Panc1 (cell line): ENCODE results near the gene ANKRD53. TPM values are rescaled to one million over a fixed set of nuclear protein-coding genes. Genes with fewer than 3 reads are reported as not detected.

ENCODE experiments used
- ATAC-seq: fragments of 200-7000 bp; cut with Tn5 transposase; 2 replicates; pipeline ENCODE4 v1.9.1; 2020; ENCODE audit warnings: mild to moderate bottlenecking, moderate library complexity
- BruUV-seq: library from RNA; stranded (reverse); fragments of 400-500 nt; replicated peaks from 2 replicates; lab custom pipeline; 2021; lab: Mats Ljungman, UMichigan
- CTCF ChIA-PET: fragments of 300-600 bp; sonication (Branson Sonifier 250); formaldehyde crosslinking; loops from one replicate; lab custom pipeline; 2022; ENCODE audit warnings: antibody characterized with exemption; lab: Charles Lee
- POLR2A ChIA-PET: fragments of 300-600 bp; sonication (Branson Sonifier 250); formaldehyde crosslinking; loops from one replicate; lab custom pipeline; 2022; ENCODE audit warnings: antibody characterized with exemption; lab: Charles Lee
- DNase-seq: peaks from one replicate; pipeline ENCODE4 v3.0.0-alpha.2; 2010; ENCODE audit warnings: low read depth, low spot score
- H3K27ac ChIP-seq: 2 replicates; pipeline ENCODE4 v1.5.1; 2011; ENCODE audit warnings: mild to moderate bottlenecking, low read length, inconsistent platforms
- H3K27me3 ChIP-seq: fragments of 200-500 bp; sonication (Bioruptor generic); 2 replicates; pipeline ENCODE4 v1.6.0; 2014; ENCODE audit warnings: low read length, inconsistent platforms; ENCODE audit not compliant: control insufficient read depth, insufficient read depth
- H3K36me3 ChIP-seq: fragments of 200-500 bp; sonication (Bioruptor generic); 2 replicates; pipeline ENCODE4 v1.5.1; 2014; ENCODE audit warnings: inconsistent platforms, mild to moderate bottlenecking, low read length, moderate library complexity; ENCODE audit not compliant: control insufficient read depth, insufficient read depth
- H3K4me1 ChIP-seq: 2 replicates; pipeline ENCODE4 v1.5.1; 2011; ENCODE audit warnings: inconsistent platforms, mild to moderate bottlenecking, low read length, moderate library complexity; ENCODE audit not compliant: control insufficient read depth, insufficient read depth
- H3K4me3 ChIP-seq, 2 experiments: 2 replicates each; pipeline ENCODE4 v1.5.1; 2011 to 2012; ENCODE audit warnings: low read depth in 2 of 2, low read length in 2 of 2, mild to moderate bottlenecking in 2 of 2, inconsistent platforms in 1 of 2, moderate library complexity in 1 of 2
- H3K9me3 ChIP-seq: fragments of 200-500 bp; sonication (Bioruptor generic); 2 replicates; pipeline ENCODE4 v1.5.1; 2014; ENCODE audit warnings: low read depth, mild to moderate bottlenecking, inconsistent platforms, low read length, moderate library complexity; ENCODE audit not compliant: control insufficient read depth, insufficient read depth
- POLR2AphosphoS5 ChIP-seq: IDR thresholded peaks from 2 replicates; pipeline ENCODE4 v1.6.1; 2012; ENCODE audit warnings: mild to moderate bottlenecking, low read depth, low read length, moderate library complexity
- SIN3A ChIP-seq: IDR thresholded peaks from 2 replicates; pipeline ENCODE4 v1.6.1; 2012; ENCODE audit warnings: low read depth, mild to moderate bottlenecking, low read length, moderate library complexity, borderline replicate concordance; ENCODE audit not compliant: insufficient read depth
- TCF7L2 ChIP-seq: IDR thresholded peaks from 2 replicates; pipeline ENCODE4 v1.6.1; 2011; ENCODE audit warnings: mild to moderate bottlenecking, low read depth, low read length, inconsistent platforms
- in situ Hi-C: cut with HindIII; loops from 2 replicates; pipeline ENCODE4 v1.10.0; 2016; ENCODE audit warnings: low sequenced_read_pairs, low pct_unique_long_range_greater_than_20kb
- intact Hi-C: fragments of 100-400 bp; cut with micrococcal nuclease; formaldehyde crosslinking; loops from one replicate; pipeline ENCODE4 v1.10.0; 2022; ENCODE audit not compliant: unreplicated experiment
- total RNA-seq: library from RNA; stranded (reverse); gene quantifications from one replicate; pipeline ENCODE4 v1.2.1, GENCODE V29; 2021; ENCODE audit not compliant: unreplicated experiment
- TF ChIP-seq, protein P1 (sequence below): fragments of 450-650 bp; IDR thresholded peaks from 2 replicates; pipeline ENCODE4 v1.5.1; 2017; ENCODE audit warnings: mild to moderate bottlenecking
- TF ChIP-seq, protein P2 (sequence below), 2 experiments: IDR thresholded peaks; 2 replicates each; pipeline ENCODE4 v1.6.1; 2011 to 2012; ENCODE audit warnings: low read depth in 2 of 2, control low read depth in 1 of 2, low read length in 1 of 2, mild to moderate bottlenecking in 1 of 2, moderate library complexity in 1 of 2; ENCODE audit not compliant: insufficient read depth in 1 of 2

ANKRD53 gene
- total RNA-seq, 1 experiment from 2014 or later = not detected

DNA sequence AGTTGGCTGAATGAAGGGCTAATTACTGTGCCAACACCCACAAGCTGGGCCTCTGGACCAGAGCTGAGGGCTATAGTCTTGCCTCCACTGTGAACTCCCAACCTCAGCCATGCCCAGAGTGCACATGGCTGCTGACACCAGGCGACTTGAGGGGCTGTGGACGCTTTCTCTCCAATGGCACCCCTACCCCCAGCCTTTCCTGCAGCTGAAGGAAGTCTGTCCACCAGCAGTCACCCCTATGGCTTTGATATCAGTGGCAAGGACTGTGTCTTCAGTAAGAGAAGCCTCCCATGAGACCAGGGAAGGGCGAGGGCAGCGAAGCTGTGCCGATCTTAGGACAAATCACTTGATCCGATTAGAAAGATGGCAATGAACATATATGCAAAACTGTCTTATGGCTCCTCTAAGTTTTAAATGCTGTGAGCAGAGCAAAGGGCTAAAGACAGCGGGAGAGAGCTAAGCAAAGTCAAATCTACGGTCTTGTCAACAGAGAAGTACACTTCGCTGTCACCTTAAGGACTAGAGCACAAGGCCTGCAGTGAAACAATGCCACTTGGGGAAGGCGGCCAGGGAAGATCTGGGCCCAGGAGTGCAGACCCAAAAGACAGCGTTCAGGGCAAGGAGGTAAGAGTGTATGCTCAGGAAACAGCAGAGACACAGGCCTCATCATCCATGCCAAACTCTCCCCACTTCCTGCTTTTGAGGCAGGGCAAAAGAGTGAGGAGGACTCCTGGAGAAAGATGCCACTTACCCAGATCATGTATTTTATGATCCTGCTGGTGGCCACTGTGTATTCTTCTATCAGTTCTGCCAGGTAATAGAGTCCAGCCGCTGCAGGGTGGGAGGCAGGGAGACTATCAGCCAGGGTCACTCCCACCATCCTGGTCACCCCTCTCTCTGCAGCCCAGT, 14.8 kb downstream of the ANKRD53 start:
- ATAC-seq (no peak), DNase-seq (no peak)
- TF ChIP-seq SIN3A = no peak
- ChIA-PET POLR2A (no interaction called here), CTCF (no interaction called here)
- H3K4me3 ChIP-seq = peak overlapping the region; percentile 84 to 88
- intact Hi-C loops = no loop called here
- peaks cover 7% of the 10 kb centered on the region for H3K4me1 ChIP-seq
- in situ Hi-C loops = no loop called here
- TSS peak; percentile 74 for BruUV-seq
- H3K27me3 ChIP-seq = no peaks in the 10 kb centered on the region
- H3K36me3 ChIP-seq = peaks cover 2% of the 10 kb centered on the region; the same call in 1 of the 2 replicates
- H3K9me3 ChIP-seq = no peaks in the 10 kb centered on the region
- peak overlapping the region; percentile 81 for H3K27ac ChIP-seq

DNA sequence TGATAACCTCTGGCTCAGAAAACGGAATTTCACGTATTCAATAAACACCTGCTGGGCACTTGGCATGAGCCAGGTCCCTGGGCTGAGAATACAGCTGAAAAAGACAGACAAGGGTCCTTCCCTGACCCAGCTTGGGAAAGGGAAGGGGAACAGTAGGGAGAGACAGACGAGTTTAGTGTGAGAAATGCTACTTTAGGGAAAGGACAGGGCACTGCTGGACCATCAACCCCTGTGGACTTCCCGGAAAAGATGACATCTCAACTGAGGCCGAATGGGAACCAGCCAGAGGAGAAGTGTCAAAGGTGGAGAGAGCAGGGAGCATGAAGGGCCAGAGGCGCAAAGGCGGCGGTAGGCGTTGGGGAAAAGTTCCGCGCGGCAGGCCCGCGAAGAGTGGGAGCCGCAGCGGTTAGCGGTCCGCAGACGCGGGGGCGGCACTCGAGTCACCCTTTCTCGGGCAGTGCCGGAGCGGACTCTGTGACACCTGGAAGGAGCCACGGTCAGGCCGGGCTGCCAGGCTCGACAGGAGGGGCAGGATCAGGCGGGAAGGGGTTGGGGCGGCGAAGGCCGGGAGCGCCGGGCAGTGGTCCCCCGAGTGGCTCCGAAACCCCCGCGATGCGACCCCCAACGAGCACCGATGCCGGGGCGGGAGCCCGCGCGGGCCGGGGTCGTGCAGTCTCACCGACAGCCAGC, 15.7 kb downstream of the ANKRD53 start:
- ATAC-seq (peak; percentile 29; the same call in 1 of the 2 replicates), DNase-seq (no peak)
- CTCF ChIA-PET = no interaction called here
- H3K27me3 ChIP-seq = no peaks in the 10 kb centered on the region
- H3K27ac ChIP-seq = peak overlapping the region; percentile 81
- H3K36me3 ChIP-seq = peaks cover 2% of the 10 kb centered on the region; the same call in 1 of the 2 replicates
- in situ Hi-C loops (no loop called here), intact Hi-C loops (no loop called here)
- POLR2A ChIA-PET = no interaction called here
- TF ChIP-seq TCF7L2 (no peak), POLR2AphosphoS5 (no peak), SIN3A (no peak)
- TF ChIP-seq, protein P1, sequence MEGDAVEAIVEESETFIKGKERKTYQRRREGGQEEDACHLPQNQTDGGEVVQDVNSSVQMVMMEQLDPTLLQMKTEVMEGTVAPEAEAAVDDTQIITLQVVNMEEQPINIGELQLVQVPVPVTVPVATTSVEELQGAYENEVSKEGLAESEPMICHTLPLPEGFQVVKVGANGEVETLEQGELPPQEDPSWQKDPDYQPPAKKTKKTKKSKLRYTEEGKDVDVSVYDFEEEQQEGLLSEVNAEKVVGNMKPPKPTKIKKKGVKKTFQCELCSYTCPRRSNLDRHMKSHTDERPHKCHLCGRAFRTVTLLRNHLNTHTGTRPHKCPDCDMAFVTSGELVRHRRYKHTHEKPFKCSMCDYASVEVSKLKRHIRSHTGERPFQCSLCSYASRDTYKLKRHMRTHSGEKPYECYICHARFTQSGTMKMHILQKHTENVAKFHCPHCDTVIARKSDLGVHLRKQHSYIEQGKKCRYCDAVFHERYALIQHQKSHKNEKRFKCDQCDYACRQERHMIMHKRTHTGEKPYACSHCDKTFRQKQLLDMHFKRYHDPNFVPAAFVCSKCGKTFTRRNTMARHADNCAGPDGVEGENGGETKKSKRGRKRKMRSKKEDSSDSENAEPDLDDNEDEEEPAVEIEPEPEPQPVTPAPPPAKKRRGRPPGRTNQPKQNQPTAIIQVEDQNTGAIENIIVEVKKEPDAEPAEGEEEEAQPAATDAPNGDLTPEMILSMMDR = no peak
- TF ChIP-seq, protein P2, sequence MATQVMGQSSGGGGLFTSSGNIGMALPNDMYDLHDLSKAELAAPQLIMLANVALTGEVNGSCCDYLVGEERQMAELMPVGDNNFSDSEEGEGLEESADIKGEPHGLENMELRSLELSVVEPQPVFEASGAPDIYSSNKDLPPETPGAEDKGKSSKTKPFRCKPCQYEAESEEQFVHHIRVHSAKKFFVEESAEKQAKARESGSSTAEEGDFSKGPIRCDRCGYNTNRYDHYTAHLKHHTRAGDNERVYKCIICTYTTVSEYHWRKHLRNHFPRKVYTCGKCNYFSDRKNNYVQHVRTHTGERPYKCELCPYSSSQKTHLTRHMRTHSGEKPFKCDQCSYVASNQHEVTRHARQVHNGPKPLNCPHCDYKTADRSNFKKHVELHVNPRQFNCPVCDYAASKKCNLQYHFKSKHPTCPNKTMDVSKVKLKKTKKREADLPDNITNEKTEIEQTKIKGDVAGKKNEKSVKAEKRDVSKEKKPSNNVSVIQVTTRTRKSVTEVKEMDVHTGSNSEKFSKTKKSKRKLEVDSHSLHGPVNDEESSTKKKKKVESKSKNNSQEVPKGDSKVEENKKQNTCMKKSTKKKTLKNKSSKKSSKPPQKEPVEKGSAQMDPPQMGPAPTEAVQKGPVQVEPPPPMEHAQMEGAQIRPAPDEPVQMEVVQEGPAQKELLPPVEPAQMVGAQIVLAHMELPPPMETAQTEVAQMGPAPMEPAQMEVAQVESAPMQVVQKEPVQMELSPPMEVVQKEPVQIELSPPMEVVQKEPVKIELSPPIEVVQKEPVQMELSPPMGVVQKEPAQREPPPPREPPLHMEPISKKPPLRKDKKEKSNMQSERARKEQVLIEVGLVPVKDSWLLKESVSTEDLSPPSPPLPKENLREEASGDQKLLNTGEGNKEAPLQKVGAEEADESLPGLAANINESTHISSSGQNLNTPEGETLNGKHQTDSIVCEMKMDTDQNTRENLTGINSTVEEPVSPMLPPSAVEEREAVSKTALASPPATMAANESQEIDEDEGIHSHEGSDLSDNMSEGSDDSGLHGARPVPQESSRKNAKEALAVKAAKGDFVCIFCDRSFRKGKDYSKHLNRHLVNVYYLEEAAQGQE (IDR thresholded peaks at IDR 0.05; ENCODE audit: insufficient read depth in 1 of 2, low read depth in 2 of 2, low read length in 1 of 2) = no peak
- H3K4me3 ChIP-seq = peak overlapping the region; percentile 84 to 88
- no TSS peak for BruUV-seq
- H3K4me1 ChIP-seq = peaks cover 7% of the 10 kb centered on the region
- no peaks in the 10 kb centered on the region for H3K9me3 ChIP-seq
